K562 (cell line): ENCODE measurements around the gene CAMK2G. TPM values are rescaled to one million over a fixed set of nuclear protein-coding genes. Genes with fewer than 3 reads are reported as not detected.

Source experiments
- CBX5 ChIP-seq: IDR thresholded peaks from 2 replicates; pipeline ENCODE4 v1.6.1; 2014; ENCODE audit warnings: low read depth, borderline replicate concordance
- ETV5 ChIP-seq: sonication (generic); formaldehyde crosslinking; IDR thresholded peaks from 2 replicates; pipeline ENCODE4 v1.4.0; 2020; ENCODE audit warnings: low read depth, mild to moderate bottlenecking, missing genetic modification reagents
- FOSL1 ChIP-seq: fragments of 200-800 bp; sonication (Bioruptor generic); conservative IDR thresholded peaks from 2 replicates; pipeline ENCODE4 v1.6.1; 2016; ENCODE audit warnings: missing genetic modification characterization, missing compliant biosample characterization
- HDGF ChIP-seq: fragments of 450-650 bp; IDR thresholded peaks from 2 replicates; pipeline ENCODE4 v1.6.1; 2016
- HNRNPK ChIP-seq: fragments of 200-400 bp; formaldehyde crosslinking; IDR thresholded peaks from one replicate; pipeline ENCODE4 v1.6.1; 2018; ENCODE audit warnings: mild to moderate bottlenecking, low read depth, low read length; ENCODE audit not compliant: poor library complexity, severe bottlenecking
- HOXB6 ChIP-seq: fragments of 250-450 bp; sonication (Bioruptor Pico); IDR thresholded peaks from 2 replicates; pipeline ENCODE4 v1.5.1; 2022; ENCODE audit warnings: mild to moderate bottlenecking, borderline replicate concordance
- JUND ChIP-seq, 2 experiments: IDR thresholded peaks; 2 replicates in 1 of 2; 3 replicates in 1 of 2; pipeline ENCODE4 v1.6.1; 2011; ENCODE audit warnings: borderline replicate concordance in 2 of 2, low read depth in 2 of 2, low read length in 2 of 2, improper control_type of control experiment in 1 of 2, missing biosample characterization in 1 of 2, missing genetic modification characterization in 1 of 2, missing genetic modification reagents in 1 of 2
- MCM7 ChIP-seq, 2 experiments: fragments of 450-650 bp; IDR thresholded peaks; 2 replicates each; pipeline ENCODE4 v1.6.1; 2016 to 2018
- MECOM ChIP-seq: fragments of 250-450 bp; sonication (Bioruptor Pico); IDR thresholded peaks from 2 replicates; pipeline ENCODE4 v1.8.0; 2022; ENCODE audit warnings: inconsistent platforms
- NFIC ChIP-seq: fragments of 450-650 bp; IDR thresholded peaks from 2 replicates; pipeline ENCODE4 v1.6.1; 2017; ENCODE audit warnings: mild to moderate bottlenecking, inconsistent platforms
- RAD51 ChIP-seq: fragments of 450-650 bp; IDR thresholded peaks from 2 replicates; pipeline ENCODE4 v1.7.1; 2016; ENCODE audit warnings: low read depth, mild to moderate bottlenecking, borderline replicate concordance
- SRF ChIP-seq, 2 experiments: fragments of 250-450, 450-650 bp in 1 of 2; sonication (Bioruptor Pico) in 1 of 2; sonication (generic) in 1 of 2; formaldehyde crosslinking; IDR thresholded peaks; 2 replicates each; pipeline versions ENCODE4 v1.5.0 to v1.5.1; 2020 to 2022; ENCODE audit warnings: mild to moderate bottlenecking in 1 of 2, missing genetic modification reagents in 1 of 2
- XRCC5 ChIP-seq: fragments of 200-400 bp; formaldehyde crosslinking; IDR thresholded peaks from 2 replicates; pipeline ENCODE4 v1.6.1; 2017; ENCODE audit warnings: low read depth, mild to moderate bottlenecking, low read length
- ZNF239 ChIP-seq: fragments of 250-450 bp; sonication (Bioruptor Pico); IDR thresholded peaks from 2 replicates; pipeline ENCODE4 v1.4.0; 2020; ENCODE audit warnings: mild to moderate bottlenecking
- ZNF3 ChIP-seq: fragments of 250-450 bp; sonication (Bioruptor Pico); IDR thresholded peaks from 2 replicates; pipeline ENCODE4 v1.5.0; 2021; ENCODE audit warnings: mild to moderate bottlenecking, moderate library complexity
- ZNF586 ChIP-seq: fragments of 450-650 bp; formaldehyde crosslinking; conservative IDR thresholded peaks from 2 replicates; pipeline ENCODE4 v1.4.0; 2020; ENCODE audit warnings: mild to moderate bottlenecking, moderate library complexity
- polyA plus RNA-seq, 8 experiments: library from polyadenylated mRNA; depleted of rRNA in 4 of 8; stranded (reverse) in 5 of 8; unstranded in 3 of 8; fragments of >200 nt; fragmentation: Nextera tagmentation in 2 of 8; fragmentation: Illumina TruSeq in 1 of 8; extraction: Ambion mirVana in 2 of 8; extraction: Trizol in 1 of 8; gene quantifications; 2 replicates each; pipeline versions ENCODE4 v1.2.1 to v1.2.3, GENCODE V29; 2011 to 2014; ENCODE audit warnings: inconsistent platforms in 1 of 8, missing spikeins in 1 of 8
- total RNA-seq, 7 experiments: library from RNA; depleted of rRNA in 6 of 7; stranded (reverse); fragments of >200 nt in 6 of 7; fragmentation: Illumina TruSeq in 2 of 7; extraction: Trizol in 2 of 7; gene quantifications; 2 replicates each; pipeline versions ENCODE4 v1.2.1 to v1.2.3, GENCODE V29; 2011 to 2021; ENCODE audit warnings: low replicate concordance in 1 of 7
- TF ChIP-seq, protein P1 (sequence below): fragments of 250-450 bp; sonication (Bioruptor Pico); IDR thresholded peaks from 2 replicates; pipeline ENCODE4 v1.4.0; 2020; ENCODE audit warnings: mild to moderate bottlenecking
- TF ChIP-seq, protein P2 (sequence below): sonication (generic); formaldehyde crosslinking; IDR thresholded peaks from 2 replicates; pipeline ENCODE4 v1.8.1; 2023; ENCODE audit warnings: mild to moderate bottlenecking, missing genetic modification reagents
- TF ChIP-seq, protein P3 (sequence below): fragments of 250-450 bp; sonication (Bioruptor Pico); IDR thresholded peaks from 2 replicates; pipeline ENCODE4 v1.4.0; 2020; ENCODE audit warnings: mild to moderate bottlenecking, moderate library complexity
- TF ChIP-seq, protein P4 (sequence below), 2 experiments: fragments of 450-650 bp; IDR thresholded peaks; 2 replicates each; pipeline ENCODE4 v1.6.1; 2018; ENCODE audit warnings: mild to moderate bottlenecking in 2 of 2, low read depth in 1 of 2; ENCODE audit not compliant: partially characterized antibody in 2 of 2

Gene CAMK2G
- total and polyA plus RNA-seq, 9 of the 15 experiments (the other 6 are each of a cell fraction or from before 2014, with no cell fraction given), result 9.0 to 37.9 (median 32.6) TPM

DNA sequence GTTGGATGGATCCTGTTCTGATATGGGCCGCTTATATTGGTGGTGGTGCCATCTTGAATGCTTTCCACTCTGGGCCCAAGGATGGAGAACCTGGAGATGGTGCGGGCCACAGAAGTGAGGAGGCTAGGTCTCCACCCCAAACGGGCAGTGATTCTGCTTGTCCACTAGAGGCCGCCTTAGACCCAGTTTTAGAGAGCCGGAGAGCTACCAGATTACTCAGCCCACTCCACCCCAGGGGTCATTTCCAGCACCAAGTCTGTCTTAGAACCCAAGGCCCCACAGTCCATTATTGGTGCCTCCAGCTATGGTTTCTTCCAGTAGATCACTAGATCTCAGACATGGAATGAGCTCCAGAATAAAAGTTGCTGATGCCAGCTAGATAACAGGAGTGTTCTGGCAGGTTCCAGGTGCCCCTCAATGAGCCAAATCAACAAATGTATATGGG lies 11.8 kb upstream of the CAMK2G start (continued):
- TF ChIP-seq CBX5 (no peak), FOSL1 (tag) (peak; percentile 55; the same call in 1 of the 2 replicates), ZNF239 (CRISPR knock-in tag) (0 out of 2 replicates have a peak, but pooled peaks have one; percentile 14), SRF (CRISPR knock-in tag; IDR thresholded peaks at IDR 0.05) (no peak), JUND (IDR thresholded peaks at IDR 0.05; ENCODE audit: borderline replicate concordance, low read depth, low read length) (peak; percentile 78), JUND (tag; IDR thresholded peaks at IDR 0.05; ENCODE audit: borderline replicate concordance, low read depth, low read length) (peak; percentile 45; the same call in 1 of the 3 replicates), HNRNPK (no peak), RAD51 (peak; percentile 34; the same call in 1 of the 2 replicates), MCM7 (IDR thresholded peaks at IDR 0.05) (no peak), MECOM (CRISPR knock-in tag) (no peak), ETV5 (CRISPR knock-in tag) (no peak; the same call in 1 of the 2 replicates), XRCC5 (peak; percentile 70; the same call in 1 of the 2 replicates), NFIC (no peak), HOXB6 (CRISPR knock-in tag) (no peak), ZNF586 (CRISPR knock-in tag) (no peak), ZNF3 (CRISPR knock-in tag) (no peak), HDGF (peak; percentile 85; the same call in 1 of the 2 replicates)
- TF ChIP-seq, protein P1, sequence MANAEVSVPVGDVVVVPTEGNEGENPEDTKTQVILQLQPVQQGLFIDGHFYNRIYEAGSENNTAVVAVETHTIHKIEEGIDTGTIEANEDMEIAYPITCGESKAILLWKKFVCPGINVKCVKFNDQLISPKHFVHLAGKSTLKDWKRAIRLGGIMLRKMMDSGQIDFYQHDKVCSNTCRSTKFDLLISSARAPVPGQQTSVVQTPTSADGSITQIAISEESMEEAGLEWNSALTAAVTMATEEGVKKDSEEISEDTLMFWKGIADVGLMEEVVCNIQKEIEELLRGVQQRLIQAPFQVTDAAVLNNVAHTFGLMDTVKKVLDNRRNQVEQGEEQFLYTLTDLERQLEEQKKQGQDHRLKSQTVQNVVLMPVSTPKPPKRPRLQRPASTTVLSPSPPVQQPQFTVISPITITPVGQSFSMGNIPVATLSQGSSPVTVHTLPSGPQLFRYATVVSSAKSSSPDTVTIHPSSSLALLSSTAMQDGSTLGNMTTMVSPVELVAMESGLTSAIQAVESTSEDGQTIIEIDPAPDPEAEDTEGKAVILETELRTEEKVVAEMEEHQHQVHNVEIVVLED (CRISPR knock-in tag), result no peak
- TF ChIP-seq, protein P2, sequence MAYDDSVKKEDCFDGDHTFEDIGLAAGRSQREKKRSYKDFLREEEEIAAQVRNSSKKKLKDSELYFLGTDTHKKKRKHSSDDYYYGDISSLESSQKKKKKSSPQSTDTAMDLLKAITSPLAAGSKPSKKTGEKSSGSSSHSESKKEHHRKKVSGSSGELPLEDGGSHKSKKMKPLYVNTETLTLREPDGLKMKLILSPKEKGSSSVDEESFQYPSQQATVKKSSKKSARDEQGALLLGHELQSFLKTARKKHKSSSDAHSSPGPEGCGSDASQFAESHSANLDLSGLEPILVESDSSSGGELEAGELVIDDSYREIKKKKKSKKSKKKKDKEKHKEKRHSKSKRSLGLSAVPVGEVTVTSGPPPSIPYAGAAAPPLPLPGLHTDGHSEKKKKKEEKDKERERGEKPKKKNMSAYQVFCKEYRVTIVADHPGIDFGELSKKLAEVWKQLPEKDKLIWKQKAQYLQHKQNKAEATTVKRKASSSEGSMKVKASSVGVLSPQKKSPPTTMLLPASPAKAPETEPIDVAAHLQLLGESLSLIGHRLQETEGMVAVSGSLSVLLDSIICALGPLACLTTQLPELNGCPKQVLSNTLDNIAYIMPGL (CRISPR knock-in tag), result no peak
- TF ChIP-seq, protein P3, sequence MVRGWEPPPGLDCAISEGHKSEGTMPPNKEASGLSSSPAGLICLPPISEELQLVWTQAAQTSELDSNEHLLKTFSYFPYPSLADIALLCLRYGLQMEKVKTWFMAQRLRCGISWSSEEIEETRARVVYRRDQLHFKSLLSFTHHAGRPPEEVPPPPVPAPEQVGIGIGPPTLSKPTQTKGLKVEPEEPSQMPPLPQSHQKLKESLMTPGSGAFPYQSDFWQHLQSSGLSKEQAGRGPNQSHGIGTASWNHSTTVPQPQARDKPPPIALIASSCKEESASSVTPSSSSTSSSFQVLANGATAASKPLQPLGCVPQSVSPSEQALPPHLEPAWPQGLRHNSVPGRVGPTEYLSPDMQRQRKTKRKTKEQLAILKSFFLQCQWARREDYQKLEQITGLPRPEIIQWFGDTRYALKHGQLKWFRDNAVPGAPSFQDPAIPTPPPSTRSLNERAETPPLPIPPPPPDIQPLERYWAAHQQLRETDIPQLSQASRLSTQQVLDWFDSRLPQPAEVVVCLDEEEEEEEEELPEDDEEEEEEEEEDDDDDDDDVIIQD (CRISPR knock-in tag), result no peak
- TF ChIP-seq, protein P4, sequence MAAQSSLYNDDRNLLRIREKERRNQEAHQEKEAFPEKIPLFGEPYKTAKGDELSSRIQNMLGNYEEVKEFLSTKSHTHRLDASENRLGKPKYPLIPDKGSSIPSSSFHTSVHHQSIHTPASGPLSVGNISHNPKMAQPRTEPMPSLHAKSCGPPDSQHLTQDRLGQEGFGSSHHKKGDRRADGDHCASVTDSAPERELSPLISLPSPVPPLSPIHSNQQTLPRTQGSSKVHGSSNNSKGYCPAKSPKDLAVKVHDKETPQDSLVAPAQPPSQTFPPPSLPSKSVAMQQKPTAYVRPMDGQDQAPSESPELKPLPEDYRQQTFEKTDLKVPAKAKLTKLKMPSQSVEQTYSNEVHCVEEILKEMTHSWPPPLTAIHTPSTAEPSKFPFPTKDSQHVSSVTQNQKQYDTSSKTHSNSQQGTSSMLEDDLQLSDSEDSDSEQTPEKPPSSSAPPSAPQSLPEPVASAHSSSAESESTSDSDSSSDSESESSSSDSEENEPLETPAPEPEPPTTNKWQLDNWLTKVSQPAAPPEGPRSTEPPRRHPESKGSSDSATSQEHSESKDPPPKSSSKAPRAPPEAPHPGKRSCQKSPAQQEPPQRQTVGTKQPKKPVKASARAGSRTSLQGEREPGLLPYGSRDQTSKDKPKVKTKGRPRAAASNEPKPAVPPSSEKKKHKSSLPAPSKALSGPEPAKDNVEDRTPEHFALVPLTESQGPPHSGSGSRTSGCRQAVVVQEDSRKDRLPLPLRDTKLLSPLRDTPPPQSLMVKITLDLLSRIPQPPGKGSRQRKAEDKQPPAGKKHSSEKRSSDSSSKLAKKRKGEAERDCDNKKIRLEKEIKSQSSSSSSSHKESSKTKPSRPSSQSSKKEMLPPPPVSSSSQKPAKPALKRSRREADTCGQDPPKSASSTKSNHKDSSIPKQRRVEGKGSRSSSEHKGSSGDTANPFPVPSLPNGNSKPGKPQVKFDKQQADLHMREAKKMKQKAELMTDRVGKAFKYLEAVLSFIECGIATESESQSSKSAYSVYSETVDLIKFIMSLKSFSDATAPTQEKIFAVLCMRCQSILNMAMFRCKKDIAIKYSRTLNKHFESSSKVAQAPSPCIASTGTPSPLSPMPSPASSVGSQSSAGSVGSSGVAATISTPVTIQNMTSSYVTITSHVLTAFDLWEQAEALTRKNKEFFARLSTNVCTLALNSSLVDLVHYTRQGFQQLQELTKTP (IDR thresholded peaks at IDR 0.05; ENCODE audit: low read depth in 1 of 2, partially characterized antibody in 2 of 2), result peak in 1 of 2 experiments; percentile 33
